Prostate gland (tissue), 2 donors: Measurements from ENCODE around the gene ERRFI1. TPM values are rescaled to one million over a fixed set of nuclear protein-coding genes. Genes with fewer than 3 reads are reported as not detected.

Experiments
- DNase-seq: peaks from one replicate; pipeline ENCODE4 v3.0.0-alpha.2; 2019; ENCODE audit warnings: low spot score
- H3K27ac ChIP-seq, 2 donors: fragments of 200-600 bp; sonication (generic); 2 replicates each; pipeline ENCODE4 v1.5.1; 2017 to 2019
- H3K27me3 ChIP-seq: fragments of 200-600 bp; sonication (generic); replicated peaks from 2 replicates; pipeline ENCODE4 v1.5.1; 2019; ENCODE audit not compliant: insufficient read depth
- H3K36me3 ChIP-seq, 2 donors: fragments of 200-600 bp; sonication (generic); 1 replicate in 1 of 2; 2 replicates in 1 of 2; pipeline versions ENCODE4 v1.5.1 to v1.8.1; 2017 to 2019
- H3K4me1 ChIP-seq: fragments of 200-600 bp; sonication (generic); replicated peaks from 2 replicates; pipeline ENCODE4 v1.5.1; 2019
- H3K4me3 ChIP-seq, 2 donors: fragments of 200-600 bp; sonication (generic); 2 replicates each; pipeline ENCODE4 v1.5.1; 2017 to 2019
- H3K9me3 ChIP-seq: fragments of 200-600 bp; sonication (generic); 2 replicates; pipeline ENCODE4 v1.5.1; 2017
- CTCF ChIP-seq, 4 experiments: fragments of 200-600 bp in 2 of 4; fragments of 450-650 bp in 2 of 4; sonication (generic) in 2 of 4; IDR thresholded peaks; 1 replicate in 3 of 4; 2 replicates in 1 of 4; pipeline ENCODE4 v1.5.1; 2016 to 2019; ENCODE audit warnings: antibody characterized with exemption in 4 of 4, mild to moderate bottlenecking in 2 of 4, moderate library complexity in 2 of 4
- POLR2A ChIP-seq: fragments of 450-650 bp; IDR thresholded peaks from one replicate; pipeline ENCODE4 v1.6.1; 2016; ENCODE audit warnings: antibody characterized with exemption, mild to moderate bottlenecking
- POLR2AphosphoS5 ChIP-seq: sonication (generic); formaldehyde crosslinking; IDR thresholded peaks from one replicate; pipeline ENCODE4 v1.6.1; 2017; ENCODE audit warnings: antibody characterized with exemption
- WGBS: methylation state at CpG from one replicate; pipeline ENCODE4 v1.1.5; 2018; 5-methylcytosine and 5-hydroxymethylcytosine counted together
- intact Hi-C: fragments of 100-400 bp; cut with DNase I; formaldehyde crosslinking; loops from one replicate; pipeline ENCODE4 v1.14.2; 2022
- total RNA-seq, 2 donors: library from RNA; depleted of rRNA; stranded (reverse); fragments of >200 nt; gene quantifications; one replicate each; pipeline ENCODE4 v1.1.0, GENCODE V29; 2016

Gene ERRFI1
- total RNA-seq, 2 donors from 2014 or later = 58.1 to 60.4 TPM

GRCh38 chr1:7972285-7972684 lies 53.8 kb downstream of the ERRFI1 start:
- DNase-seq = no peak
- WGBS = 88% methylated on average over 5 of the region's 5 CpGs
- H3K27me3 ChIP-seq = no peaks in the 10 kb centered on the region
- no peak for TF ChIP-seq POLR2A
- TF ChIP-seq POLR2AphosphoS5 = no peak
- TF ChIP-seq CTCF (IDR thresholded peaks at IDR 0.05) = no peak
- H3K4me1 ChIP-seq = peaks cover 14% of the 10 kb centered on the region
- H3K27ac ChIP-seq = no peak overlapping the region
- H3K9me3 ChIP-seq = no peaks in the 10 kb centered on the region
- intact Hi-C loops = no loop called here
- H3K4me3 ChIP-seq = no peak overlapping the region
- H3K36me3 ChIP-seq = no peaks in the 10 kb centered on the region

GRCh38 chr1:7971024-7971423 lies 55.1 kb downstream of the ERRFI1 start:
- H3K27ac ChIP-seq = peak overlapping the region; percentile 37 to 57
- H3K9me3 ChIP-seq = no peaks in the 10 kb centered on the region
- 64% methylated on average over 6 of the region's 6 CpGs for WGBS
- peak; percentile 49 for DNase-seq
- peaks cover 14% of the 10 kb centered on the region for H3K4me1 ChIP-seq
- peaks cover 0 to 7% of the 10 kb centered on the region in 2 donors for H3K36me3 ChIP-seq
- H3K27me3 ChIP-seq = no peaks in the 10 kb centered on the region
- no peak for TF ChIP-seq CTCF (IDR thresholded peaks at IDR 0.05)
- peak; percentile 26 for TF ChIP-seq POLR2AphosphoS5
- no peak overlapping the region for H3K4me3 ChIP-seq
- intact Hi-C loops = no loop called here

GRCh38 chr1:7970246-7970645 lies 55.9 kb downstream of the ERRFI1 start:
- Histone ChIP-seq H3K4me3 (no peak overlapping the region), H3K27ac (peak overlapping the region; percentile 37 to 57), H3K9me3 (no peaks in the 10 kb centered on the region), H3K27me3 (no peaks in the 10 kb centered on the region), H3K4me1 (peaks cover 14% of the 10 kb centered on the region), H3K36me3 (peaks cover 0 to 12% of the 10 kb centered on the region in 2 donors)
- no peak for DNase-seq
- 79% methylated on average over 2 of the region's 2 CpGs for WGBS
- TF ChIP-seq CTCF (IDR thresholded peaks at IDR 0.05) (no peak), POLR2A (no peak), POLR2AphosphoS5 (no peak)
- intact Hi-C loops = no loop called here

GRCh38 chr1:7967651-7968050 lies 58.5 kb downstream of the ERRFI1 start:
- Histone ChIP-seq H3K4me3 (no peak overlapping the region), H3K9me3 (no peaks in the 10 kb centered on the region), H3K4me1 (peaks cover 20% of the 10 kb centered on the region), H3K27ac (no peak overlapping the region), H3K27me3 (no peaks in the 10 kb centered on the region), H3K36me3 (peaks cover 0 to 12% of the 10 kb centered on the region in 2 donors)
- no peak for TF ChIP-seq POLR2A
- no peak for TF ChIP-seq POLR2AphosphoS5
- TF ChIP-seq CTCF (IDR thresholded peaks at IDR 0.05) = no peak
- intact Hi-C loops = no loop called here
- WGBS = 82% methylated on average over 4 of the region's 4 CpGs
- DNase-seq = no peak

- intact Hi-C loops = no loop called here
- DNase-seq = no peak
These were observed 58.9 kb downstream of the ERRFI1 start for GRCh38 chr1:7967196-7967595.

More at GRCh38 chr1:7967196-7967595, 58.9 kb downstream of the ERRFI1 start:
- Histone ChIP-seq H3K27me3 (no peaks in the 10 kb centered on the region), H3K36me3 (peaks cover 0 to 12% of the 10 kb centered on the region in 2 donors), H3K4me3 (no peak overlapping the region), H3K27ac (no peak overlapping the region), H3K9me3 (no peaks in the 10 kb centered on the region), H3K4me1 (peaks cover 20% of the 10 kb centered on the region)
- 64% methylated on average over 1 of the region's 1 CpG for WGBS
- TF ChIP-seq POLR2A (no peak), POLR2AphosphoS5 (no peak), CTCF (IDR thresholded peaks at IDR 0.05) (no peak)
